ENCODE data around the gene YPEL3. TPM values are rescaled to one million over a fixed set of nuclear protein-coding genes. Genes with fewer than 3 reads are reported as not detected.

YPEL3 gene
- total and polyA plus RNA-seq, 8 donors = 18.6 to 134 (median 44.1) TPM

DNA sequence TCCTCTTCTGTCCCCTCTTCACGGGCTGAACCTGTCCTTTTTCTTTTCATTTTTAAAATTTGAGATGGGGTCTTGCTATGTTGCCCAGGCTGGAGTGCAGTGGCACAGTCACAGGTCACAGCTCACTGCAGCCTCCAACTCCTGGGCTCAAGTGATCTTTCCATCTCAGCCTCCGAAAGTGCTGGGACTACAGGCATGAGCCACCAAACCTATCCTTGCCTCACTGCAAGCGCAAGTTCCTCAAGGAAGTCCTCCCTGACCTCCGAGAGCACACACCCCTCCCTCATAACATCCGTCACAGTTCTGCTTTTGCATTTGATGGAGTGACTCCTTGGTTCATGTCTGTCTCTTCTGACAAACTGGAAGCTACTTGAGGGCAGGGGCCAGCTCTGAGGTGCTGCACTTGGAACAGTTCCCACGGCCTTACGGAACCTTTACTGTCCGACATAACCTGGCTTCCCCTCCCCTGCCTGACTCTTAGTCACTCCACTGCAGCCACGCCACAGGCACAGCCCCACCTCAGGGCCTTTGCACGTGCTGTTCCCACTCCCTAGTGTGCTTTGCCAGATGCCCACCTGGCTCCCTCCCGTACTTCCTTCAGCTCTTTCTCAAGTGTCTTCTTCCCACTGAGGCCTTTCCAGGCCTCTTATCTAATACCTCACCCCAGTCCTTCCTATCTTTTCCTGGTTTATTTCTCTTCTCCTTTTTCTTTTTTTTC, 8.7 kb downstream of the YPEL3 start:
- Histone ChIP-seq H3K4me1 (peaks cover 0 to 2% (median 0%) of the 10 kb centered on the region in 3 donors), H3K27me3 (no peaks in the 10 kb centered on the region), H3K9me3 (no peaks in the 10 kb centered on the region), H3K27ac (no peak overlapping the region), H3K4me3 (no peak overlapping the region), H3K36me3 (peaks cover 4 to 23% (median 10%) of the 10 kb centered on the region in 3 donors)
- no peak for TF ChIP-seq CTCF (IDR thresholded peaks at IDR 0.05)
- intact Hi-C loops (cut with DNase I) = no loop called here
- FAIRE-seq = no peak
- 89 to 90% methylated on average over 11 of the region's 11 CpGs for WGBS, 2 donors
- peak in 2 of 6 donors; percentile 15 to 42 for DNase-seq
- no peak for ATAC-seq

DNA sequence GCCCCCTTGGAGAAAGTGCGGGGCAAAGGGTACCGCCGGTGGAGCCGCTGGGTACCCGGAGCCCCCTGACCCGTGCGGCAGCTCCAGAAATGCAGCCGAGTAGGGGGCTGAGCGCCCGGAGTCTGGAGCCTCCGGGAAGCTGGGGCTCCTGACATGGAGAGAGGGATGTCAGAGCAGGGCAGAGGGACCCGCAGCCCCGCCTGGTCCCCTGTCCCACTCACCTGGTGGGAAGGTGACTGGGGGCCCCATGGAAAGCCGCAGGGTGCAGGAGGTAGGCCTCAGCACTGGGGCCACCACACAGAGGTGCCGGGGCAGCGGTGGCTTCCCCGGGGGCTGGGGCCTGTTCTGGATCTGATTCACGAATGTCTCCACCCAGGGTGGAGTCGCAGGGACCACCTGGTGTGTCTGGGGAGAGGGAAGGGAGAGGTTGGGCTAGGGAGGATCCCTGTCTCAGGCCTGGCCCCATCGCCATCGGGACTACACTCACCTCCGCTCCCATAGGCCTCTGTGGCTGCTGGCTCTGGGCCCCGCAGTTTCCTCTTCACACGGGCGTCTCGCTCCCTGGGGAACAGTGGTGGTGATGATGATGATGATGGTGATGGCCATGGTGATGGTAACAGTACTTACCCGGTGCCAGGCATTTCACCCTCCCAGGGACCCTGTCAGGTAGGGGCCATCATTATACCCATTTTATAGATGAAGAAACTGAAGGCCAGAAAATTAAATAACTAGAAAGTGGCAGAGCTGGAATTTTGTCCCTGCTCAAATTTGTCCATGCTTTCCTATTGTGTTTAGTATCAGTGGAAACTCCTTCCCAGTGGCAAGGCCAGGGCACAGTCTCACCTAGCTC, 9.5 kb downstream of the YPEL3 start:
- Histone ChIP-seq H3K4me3 (no peak overlapping the region), H3K36me3 (peaks cover 4 to 27% (median 10%) of the 10 kb centered on the region in 3 donors), H3K4me1 (no peaks in the 10 kb centered on the region), H3K27me3 (no peaks in the 10 kb centered on the region), H3K9me3 (no peaks in the 10 kb centered on the region), H3K27ac (no peak overlapping the region)
- WGBS, 2 donors = 88 to 90% methylated on average over 26 to 27 of the region's 27 CpGs
- no peak for TF ChIP-seq CTCF (IDR thresholded peaks at IDR 0.05)
- ATAC-seq (no peak), FAIRE-seq (no peak), DNase-seq (peak in 1 of 6 donors; percentile 60)
- intact Hi-C loops (cut with DNase I) = no loop called here

DNA sequence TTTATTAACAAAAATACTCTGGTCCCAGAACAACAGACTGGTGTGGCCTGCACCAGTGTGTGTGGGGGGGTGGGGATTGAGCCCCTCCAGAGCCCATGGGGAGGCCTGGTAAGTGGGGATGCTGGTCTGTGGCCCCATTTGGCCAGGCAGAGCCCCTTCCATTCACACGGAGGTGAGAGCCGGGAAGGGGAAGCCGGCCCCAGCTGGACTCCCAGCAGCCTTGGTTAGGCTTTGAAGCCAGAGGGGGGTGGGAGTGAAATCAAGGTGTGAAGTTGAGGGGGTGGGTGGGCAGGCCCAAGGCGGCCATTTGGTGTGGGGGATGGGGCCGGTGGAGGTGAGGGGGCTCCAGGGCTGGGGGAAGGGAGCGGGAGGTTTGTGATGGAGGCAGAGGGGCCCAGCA, 10.2 kb downstream of the YPEL3 start:
- H3K27ac ChIP-seq = no peak overlapping the region
- peaks cover 4 to 27% (median 10%) of the 10 kb centered on the region in 3 donors for H3K36me3 ChIP-seq
- no peak overlapping the region for H3K4me3 ChIP-seq
- 84 to 90% methylated on average over 6 of the region's 6 CpGs for WGBS, 2 donors
- no peaks in the 10 kb centered on the region for H3K9me3 ChIP-seq
- no peak for TF ChIP-seq CTCF (IDR thresholded peaks at IDR 0.05)
- ATAC-seq (no peak), FAIRE-seq (no peak), DNase-seq (no peak)
- peaks cover 0 to 3% (median under 1%) of the 10 kb centered on the region in 3 donors for H3K4me1 ChIP-seq
- intact Hi-C loops (cut with DNase I) = no loop called here
- no peaks in the 10 kb centered on the region for H3K27me3 ChIP-seq

GRCh38 chr16:30085247-30085646, 10.8 kb downstream of the YPEL3 start:
- ATAC-seq = peak in 1 of 4 donors; percentile 22
- intact Hi-C loops (cut with DNase I) = no loop called here
- FAIRE-seq = no peak
- no peaks in the 10 kb centered on the region for H3K27me3 ChIP-seq
- peaks cover 0 to 7% (median 5%) of the 10 kb centered on the region in 3 donors for H3K4me1 ChIP-seq
- no peak for TF ChIP-seq CTCF (IDR thresholded peaks at IDR 0.05)
- peak in 1 of 6 donors; percentile 49 for DNase-seq
- 56 to 65% methylated on average over 3 of the region's 3 CpGs for WGBS, 2 donors
- no peaks in the 10 kb centered on the region for H3K9me3 ChIP-seq
- H3K36me3 ChIP-seq = peaks cover 4 to 27% (median 10%) of the 10 kb centered on the region in 3 donors
- H3K4me3 ChIP-seq = no peak overlapping the region
- no peak overlapping the region for H3K27ac ChIP-seq

Measured in pancreas (tissue), 10 donors.